Measurements from ENCODE around the gene TBX3.

Gene TBX3

GRCh38 chr12:114666746-114667668, 17.0 kb downstream of the TBX3 start:
- no peak for DNase-seq

- DNase-seq, result no peak
These were observed 18.3 kb downstream of the TBX3 start for GRCh38 chr12:114665411-114666260.

- DNase-seq, result no peak
These were observed 19.2 kb downstream of the TBX3 start for GRCh38 chr12:114664651-114665320.

GRCh38 chr12:114662512-114663177, 21.3 kb downstream of the TBX3 start:
- peak; percentile 64 for DNase-seq

- DNase-seq, result no peak
These were observed 22.7 kb downstream of the TBX3 start for GRCh38 chr12:114661245-114661644.

- no peak for DNase-seq
These were observed 24.9 kb downstream of the TBX3 start for GRCh38 chr12:114659084-114659483.

GRCh38 chr12:114658002-114658441, 26.0 kb downstream of the TBX3 start:
- no peak for DNase-seq

GRCh38 chr12:114657597-114657920, 26.4 kb downstream of the TBX3 start:
- DNase-seq, result no peak

GRCh38 chr12:114656906-114657596, 26.9 kb downstream of the TBX3 start:
- DNase-seq, result no peak

- DNase-seq, result no peak
These were observed 27.8 kb downstream of the TBX3 start for GRCh38 chr12:114655934-114656749.

- DNase-seq, result no peak
These were observed 34.4 kb downstream of the TBX3 start for GRCh38 chr12:114649585-114649984.

- DNase-seq, result no peak
These were observed 35.3 kb downstream of the TBX3 start for GRCh38 chr12:114648711-114649110.

- no peak for DNase-seq
These were observed 45.1 kb downstream of the TBX3 start for GRCh38 chr12:114638790-114639435.

- no peak for DNase-seq
These were observed 47.1 kb downstream of the TBX3 start for GRCh38 chr12:114636723-114637480.

GRCh38 chr12:114631242-114631641, 52.7 kb downstream of the TBX3 start:
- no peak for DNase-seq

- DNase-seq, result no peak
These were observed 55.8 kb downstream of the TBX3 start for GRCh38 chr12:114628199-114628598.

- DNase-seq, result no peak
These were observed 56.6 kb downstream of the TBX3 start for GRCh38 chr12:114627393-114627792.

GRCh38 chr12:114625294-114625851, 58.6 kb downstream of the TBX3 start:
- DNase-seq, result peak; percentile 24

- DNase-seq, result no peak
These were observed 60.2 kb downstream of the TBX3 start for GRCh38 chr12:114623737-114624136.
